ENCODE measurements around the gene HSPA12A. TPM values are rescaled to one million over a fixed set of nuclear protein-coding genes. Genes with fewer than 3 reads are reported as not detected.

Gene HSPA12A
- total RNA-seq, 1 donor from 2014 or later, result 13.7 TPM

DNA sequence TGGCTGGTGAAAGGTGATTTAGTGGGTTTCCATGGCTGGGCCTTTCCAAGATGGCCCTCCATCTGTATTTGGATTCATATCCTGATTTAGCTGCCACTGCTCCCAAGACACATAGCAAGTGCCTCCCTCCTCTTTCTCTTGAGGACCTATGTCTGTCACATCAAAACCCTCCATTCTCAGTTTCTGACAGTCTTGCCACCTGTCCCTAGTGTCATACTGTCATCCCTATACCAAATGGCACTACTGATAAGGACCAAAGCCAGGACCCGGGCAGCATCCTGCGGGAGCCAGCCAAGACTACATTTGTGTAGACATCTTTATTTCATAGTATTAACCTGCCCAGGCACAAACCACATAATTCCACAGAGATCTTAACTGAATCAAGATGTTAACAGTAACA, 86.8 kb downstream of the HSPA12A start:
- Histone ChIP-seq H3K36me3 (ENCODE audit: control insufficient read depth, insufficient read depth, low read length) (no peaks in the 10 kb centered on the region), H3K27me3 (ENCODE audit: control insufficient read depth, insufficient read depth, low read length) (peaks cover 6% of the 10 kb centered on the region), H3K4me3 (ENCODE audit: low read depth, low read length) (no peak overlapping the region)
- no peak for DNase-seq (ENCODE audit: low read depth)
- TF ChIP-seq, protein P1, sequence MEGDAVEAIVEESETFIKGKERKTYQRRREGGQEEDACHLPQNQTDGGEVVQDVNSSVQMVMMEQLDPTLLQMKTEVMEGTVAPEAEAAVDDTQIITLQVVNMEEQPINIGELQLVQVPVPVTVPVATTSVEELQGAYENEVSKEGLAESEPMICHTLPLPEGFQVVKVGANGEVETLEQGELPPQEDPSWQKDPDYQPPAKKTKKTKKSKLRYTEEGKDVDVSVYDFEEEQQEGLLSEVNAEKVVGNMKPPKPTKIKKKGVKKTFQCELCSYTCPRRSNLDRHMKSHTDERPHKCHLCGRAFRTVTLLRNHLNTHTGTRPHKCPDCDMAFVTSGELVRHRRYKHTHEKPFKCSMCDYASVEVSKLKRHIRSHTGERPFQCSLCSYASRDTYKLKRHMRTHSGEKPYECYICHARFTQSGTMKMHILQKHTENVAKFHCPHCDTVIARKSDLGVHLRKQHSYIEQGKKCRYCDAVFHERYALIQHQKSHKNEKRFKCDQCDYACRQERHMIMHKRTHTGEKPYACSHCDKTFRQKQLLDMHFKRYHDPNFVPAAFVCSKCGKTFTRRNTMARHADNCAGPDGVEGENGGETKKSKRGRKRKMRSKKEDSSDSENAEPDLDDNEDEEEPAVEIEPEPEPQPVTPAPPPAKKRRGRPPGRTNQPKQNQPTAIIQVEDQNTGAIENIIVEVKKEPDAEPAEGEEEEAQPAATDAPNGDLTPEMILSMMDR (IDR thresholded peaks at IDR 0.05; ENCODE audit: insufficient read depth, low read length, poor library complexity, severe bottlenecking), result no peak

DNA sequence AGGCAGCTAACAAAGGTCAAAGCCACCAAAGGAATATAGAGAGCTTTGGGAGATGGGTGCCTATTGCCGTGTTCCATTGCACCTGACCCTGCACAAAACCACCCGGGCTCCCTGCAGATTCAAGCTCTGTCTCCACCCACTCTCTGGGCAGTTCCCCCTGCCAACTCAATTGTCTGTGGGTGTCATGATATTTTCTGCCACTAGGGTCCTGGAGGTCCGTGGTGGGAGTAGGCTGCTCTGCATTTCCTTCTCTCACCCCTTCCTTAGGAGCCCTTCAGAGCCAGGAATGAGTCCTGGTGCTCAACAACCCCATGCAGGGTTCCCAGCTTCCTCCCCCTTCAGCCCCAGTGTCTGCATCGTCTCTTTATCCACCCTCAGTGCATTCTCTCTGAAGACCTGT, 87.5 kb downstream of the HSPA12A start:
- H3K36me3 ChIP-seq (ENCODE audit: control insufficient read depth, insufficient read depth, low read length), result no peaks in the 10 kb centered on the region
- TF ChIP-seq, protein P1 (IDR thresholded peaks at IDR 0.05; ENCODE audit: insufficient read depth, low read length, poor library complexity, severe bottlenecking), result peak; percentile 23
- DNase-seq (ENCODE audit: low read depth), result no peak
- H3K4me3 ChIP-seq (ENCODE audit: low read depth, low read length), result no peak overlapping the region
- peaks cover 6% of the 10 kb centered on the region for H3K27me3 ChIP-seq (ENCODE audit: control insufficient read depth, insufficient read depth, low read length)

DNA sequence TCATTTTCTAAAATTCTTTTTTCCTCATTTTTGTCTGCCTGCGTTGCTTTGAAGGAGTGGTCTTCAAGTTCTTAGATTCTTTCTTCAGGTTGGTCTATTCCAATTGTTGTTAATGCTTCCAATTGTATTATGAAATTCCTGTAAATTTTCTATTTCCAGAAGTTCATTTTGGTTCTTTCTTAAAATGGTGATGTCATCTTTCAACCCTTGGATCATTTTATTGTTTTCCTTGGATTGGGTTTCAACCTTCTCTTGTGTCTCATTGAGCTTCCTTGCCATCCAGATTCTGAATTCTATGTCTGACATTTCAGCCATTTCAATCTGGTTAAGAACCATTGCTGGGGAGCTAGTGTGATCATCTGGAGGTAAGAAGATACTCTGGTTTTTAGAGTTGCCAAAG, 88.5 kb downstream of the HSPA12A start:
- Histone ChIP-seq H3K27me3 (ENCODE audit: control insufficient read depth, insufficient read depth, low read length) (peaks cover 6% of the 10 kb centered on the region), H3K36me3 (ENCODE audit: control insufficient read depth, insufficient read depth, low read length) (no peaks in the 10 kb centered on the region), H3K4me3 (ENCODE audit: low read depth, low read length) (no peak overlapping the region)
- TF ChIP-seq, protein P1 (IDR thresholded peaks at IDR 0.05; ENCODE audit: insufficient read depth, low read length, poor library complexity, severe bottlenecking), result no peak
- no peak for DNase-seq (ENCODE audit: low read depth)

DNA sequence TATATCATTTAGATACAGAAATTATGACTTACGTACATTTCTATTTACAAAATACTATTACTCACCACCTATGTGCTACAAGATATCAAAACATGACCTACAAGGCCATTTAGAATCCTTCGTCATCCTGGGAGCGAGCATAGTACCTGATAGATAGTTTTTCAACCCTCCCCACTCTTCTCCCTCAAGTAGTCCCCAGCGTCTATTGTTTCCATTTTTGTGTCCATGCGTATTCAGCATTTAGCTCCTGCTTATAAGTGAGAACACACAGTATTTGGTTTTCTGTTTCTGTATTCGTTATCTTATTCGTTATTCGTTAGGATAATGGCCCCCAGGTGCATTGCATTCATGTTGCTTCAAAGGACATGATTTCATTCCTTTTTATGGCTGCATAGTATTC, 93.5 kb downstream of the HSPA12A start:
- TF ChIP-seq, protein P1 (IDR thresholded peaks at IDR 0.05; ENCODE audit: insufficient read depth, low read length, poor library complexity, severe bottlenecking), result no peak
- Histone ChIP-seq H3K4me3 (ENCODE audit: low read depth, low read length) (no peak overlapping the region), H3K27me3 (ENCODE audit: control insufficient read depth, insufficient read depth, low read length) (no peaks in the 10 kb centered on the region), H3K36me3 (ENCODE audit: control insufficient read depth, insufficient read depth, low read length) (no peaks in the 10 kb centered on the region)
- DNase-seq (ENCODE audit: low read depth), result no peak

DNA sequence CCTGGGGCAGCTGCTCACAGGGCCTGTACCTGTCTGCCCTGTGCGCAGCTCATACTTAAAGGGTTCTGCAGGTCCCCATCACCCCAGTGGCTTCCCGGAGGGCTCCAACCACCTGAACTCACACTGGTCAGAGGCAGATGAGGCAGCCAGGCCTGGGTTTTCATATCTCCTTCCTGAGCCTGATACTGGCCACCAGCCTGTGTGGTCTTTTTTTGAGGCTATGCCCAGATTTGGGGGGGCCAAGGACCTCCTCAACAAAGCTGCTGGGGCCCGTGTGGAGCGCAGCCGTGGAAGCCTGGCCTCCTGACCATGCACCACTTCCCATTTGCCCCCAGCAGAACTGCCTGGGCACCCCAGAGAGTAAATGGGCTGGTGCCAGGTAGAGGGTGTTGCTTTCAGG, 95.9 kb downstream of the HSPA12A start:
- TF ChIP-seq, protein P1 (IDR thresholded peaks at IDR 0.05; ENCODE audit: insufficient read depth, low read length, poor library complexity, severe bottlenecking), result no peak

DNA sequence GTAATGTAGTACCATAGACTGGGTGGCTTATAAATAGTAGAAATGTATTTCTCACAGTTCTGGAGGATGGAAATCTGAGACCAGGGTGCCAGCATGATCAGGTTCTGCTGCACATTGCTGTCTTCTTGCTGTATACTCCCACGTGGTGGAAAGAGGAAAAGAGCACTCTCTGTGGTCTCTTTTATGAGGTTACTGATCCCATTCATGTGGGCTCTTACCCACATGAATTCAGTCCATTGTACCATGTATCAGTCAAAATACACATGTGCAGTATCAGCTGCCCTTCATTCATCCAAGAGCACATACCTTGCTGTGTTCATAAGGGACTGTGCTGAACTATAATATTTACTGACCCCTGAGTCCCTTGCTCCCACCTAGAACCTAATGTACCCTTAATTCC, 104.5 kb downstream of the HSPA12A start:
- no peaks in the 10 kb centered on the region for H3K27me3 ChIP-seq (ENCODE audit: control insufficient read depth, insufficient read depth, low read length)
- no peaks in the 10 kb centered on the region for H3K36me3 ChIP-seq (ENCODE audit: control insufficient read depth, insufficient read depth, low read length)
- TF ChIP-seq, protein P1 (IDR thresholded peaks at IDR 0.05; ENCODE audit: insufficient read depth, low read length, poor library complexity, severe bottlenecking), result no peak
- DNase-seq (ENCODE audit: low read depth), result no peak
- no peak overlapping the region for H3K4me3 ChIP-seq (ENCODE audit: low read depth, low read length)

More for the DNA sequence above, 95.9 kb downstream of the HSPA12A start:
- H3K4me3 ChIP-seq (ENCODE audit: low read depth, low read length), result no peak overlapping the region
- peaks cover 2% of the 10 kb centered on the region for H3K27me3 ChIP-seq (ENCODE audit: control insufficient read depth, insufficient read depth, low read length)
- DNase-seq (ENCODE audit: low read depth), result no peak
- no peaks in the 10 kb centered on the region for H3K36me3 ChIP-seq (ENCODE audit: control insufficient read depth, insufficient read depth, low read length)

All from kidney epithelial cell (primary cell).